ENCODE measurements around the gene PAK1.

GRCh38 chr11:77455740-77456139 is 18.2 kb downstream of the PAK1 start:
- TF ChIP-seq CTCF (IDR thresholded peaks at IDR 0.05; ENCODE audit: insufficient read depth, low read length), result no peak
- TF ChIP-seq POLR2AphosphoS5 (IDR thresholded peaks at IDR 0.05; ENCODE audit: low read depth), result no peak
- TF ChIP-seq REST (IDR thresholded peaks at IDR 0.05; ENCODE audit: insufficient replicate concordance, low read depth), result no peak
